Activated T-helper 1 cell treated with anti-CD3 and anti-CD28 coated beads, Interleukin-12 subunit alpha, Interleukin-12 subunit beta, Interleukin-2, Interleukin-4 antibody, amounts not matched to agents 30 ng/mL and 10 ng/mL and 1 ng/mL, durations not matched to agents 14 hours and 24 hours and 36 hours (primary cell): ENCODE results near the gene PIK3AP1. TPM values are rescaled to one million over a fixed set of nuclear protein-coding genes. Genes with fewer than 3 reads are reported as not detected.
"Not testable (repeated sequence)": the region's sequence is repeated elsewhere in the genome, so short reads cannot be mapped to it uniquely, and the experiment has no call there.

Experiments
- DNase-seq: peaks from one replicate; pipeline ENCODE4 v3.0.0; 2021; ENCODE audit warnings: low spot score
- H3K27ac Mint-ChIP-seq: one replicate; pipeline ENCODE4 v1.8.0; 2021; ENCODE audit warnings: mild to moderate bottlenecking, mixed read lengths
- H3K27me3 Mint-ChIP-seq: one replicate; pipeline ENCODE4 v1.8.0; 2022; ENCODE audit warnings: mild to moderate bottlenecking, moderate library complexity, mixed read lengths; ENCODE audit not compliant: insufficient read depth
- H3K36me3 Mint-ChIP-seq: one replicate; pipeline ENCODE4 v1.8.0; 2021; ENCODE audit warnings: low read depth, mixed read lengths
- H3K4me1 Mint-ChIP-seq: one replicate; pipeline ENCODE4 v1.8.0; 2021; ENCODE audit warnings: low read depth, mixed read lengths
- H3K4me3 Mint-ChIP-seq: one replicate; pipeline ENCODE4 v1.8.0; 2021; ENCODE audit warnings: mild to moderate bottlenecking, moderate library complexity, mixed read lengths
- H3K9me3 Mint-ChIP-seq: one replicate; pipeline ENCODE4 v1.8.0; 2021; ENCODE audit warnings: mixed read lengths
- intact Hi-C: fragments of 100-400 bp; cut with micrococcal nuclease; formaldehyde crosslinking; loops from one replicate; pipeline ENCODE4 v1.15.1; 2024
- total RNA-seq: library from RNA; stranded (reverse); gene quantifications from 2 replicates; pipeline ENCODE4 v1.2.3, GENCODE V29; 2022

The PIK3AP1 gene
- 8.2 and 9.9 TPM in 2 replicates for total RNA-seq

- peak within 1 kb of the TSS; percentile 95 for H3K4me3 Mint-ChIP-seq
- no peaks in the 10 kb centered on the region for H3K36me3 Mint-ChIP-seq
- peak within 1 kb of the TSS; percentile 88 for H3K27ac Mint-ChIP-seq
- DNase-seq, result peak; percentile 36
- H3K4me1 Mint-ChIP-seq, result peaks cover 27% of the 10 kb centered on the region
- H3K9me3 Mint-ChIP-seq, result no peaks in the 10 kb centered on the region
- intact Hi-C loops, result loop anchor here (1.0 to 2.0 kb wide), 3 partner anchors 25 to 132 kb away; no protein-coding TSS in a partner anchor
- H3K27me3 Mint-ChIP-seq, result peaks cover 9% of the 10 kb centered on the region
Observed at GRCh38 chr10:96720422-96721206, at the start of gene PIK3AP1. TSS of gene PIK3AP1 (minus strand) at chr10:96720514. CDS start at chr10:96720394, 120 bp downstream.

GRCh38 chr10:96768136-96768535 is 47.8 kb upstream of the PIK3AP1 start:
- H3K36me3 Mint-ChIP-seq, result no peaks in the 10 kb centered on the region
- H3K9me3 Mint-ChIP-seq, result peaks cover 11% of the 10 kb centered on the region
- peaks cover 6% of the 10 kb centered on the region for H3K4me1 Mint-ChIP-seq
- H3K27ac Mint-ChIP-seq, result no peak overlapping the region
- peaks cover 6% of the 10 kb centered on the region for H3K27me3 Mint-ChIP-seq
- intact Hi-C loops, result loop anchor here (10.0 kb wide), 1 partner anchor 447 kb away; no protein-coding TSS in a partner anchor
- H3K4me3 Mint-ChIP-seq, result no peak overlapping the region
- no peak for DNase-seq

- H3K4me1 Mint-ChIP-seq, result peaks cover 6% of the 10 kb centered on the region
- no peak for DNase-seq
- no peak overlapping the region for H3K27ac Mint-ChIP-seq
- no peak overlapping the region for H3K4me3 Mint-ChIP-seq
- H3K27me3 Mint-ChIP-seq, result peaks cover 4% of the 10 kb centered on the region
- no peaks in the 10 kb centered on the region for H3K36me3 Mint-ChIP-seq
- intact Hi-C loops, result loop anchor here (10.0 kb wide), 1 partner anchor 447 kb away; no protein-coding TSS in a partner anchor
- H3K9me3 Mint-ChIP-seq, result peaks cover 10% of the 10 kb centered on the region
Observed at GRCh38 chr10:96767611-96768010, 47.3 kb upstream of the PIK3AP1 start.

GRCh38 chr10:96765406-96766240 is 45.3 kb upstream of the PIK3AP1 start:
- H3K27ac Mint-ChIP-seq, result no peak overlapping the region
- H3K4me1 Mint-ChIP-seq, result peaks cover 6% of the 10 kb centered on the region
- H3K9me3 Mint-ChIP-seq, result no peaks in the 10 kb centered on the region
- H3K27me3 Mint-ChIP-seq, result peaks cover 7% of the 10 kb centered on the region
- DNase-seq, result peak; percentile 42
- no peak overlapping the region for H3K4me3 Mint-ChIP-seq
- intact Hi-C loops, result loop anchor here (1.0 to 10.0 kb wide), 4 partner anchors 65 to 449 kb away; no protein-coding TSS in a partner anchor
- H3K36me3 Mint-ChIP-seq, result no peaks in the 10 kb centered on the region

GRCh38 chr10:96764425-96765060 is 44.2 kb upstream of the PIK3AP1 start:
- intact Hi-C loops, result loop anchor here (1.0 to 10.0 kb wide), 4 partner anchors 66 to 450 kb away; no protein-coding TSS in a partner anchor
- H3K36me3 Mint-ChIP-seq, result no peaks in the 10 kb centered on the region
- H3K9me3 Mint-ChIP-seq, result no peaks in the 10 kb centered on the region
- peaks cover 6% of the 10 kb centered on the region for H3K4me1 Mint-ChIP-seq
- no peak for DNase-seq
- peaks cover 7% of the 10 kb centered on the region for H3K27me3 Mint-ChIP-seq
- H3K4me3 Mint-ChIP-seq, result no peak overlapping the region
- no peak overlapping the region for H3K27ac Mint-ChIP-seq

GRCh38 chr10:96758423-96758822 is 38.1 kb upstream of the PIK3AP1 start:
- Mint-ChIP-seq H3K9me3 (no peaks in the 10 kb centered on the region), H3K27me3 (peaks cover 13% of the 10 kb centered on the region), H3K4me3 (no peak overlapping the region), H3K4me1 (no peaks in the 10 kb centered on the region), H3K27ac (no peak overlapping the region), H3K36me3 (no peaks in the 10 kb centered on the region)
- DNase-seq, result no peak
- intact Hi-C loops, result no loop called here

- H3K4me1 Mint-ChIP-seq, result no peaks in the 10 kb centered on the region
- no peaks in the 10 kb centered on the region for H3K36me3 Mint-ChIP-seq
- DNase-seq, result no peak
- no peak overlapping the region for H3K4me3 Mint-ChIP-seq
- peaks cover 14% of the 10 kb centered on the region for H3K27me3 Mint-ChIP-seq
- intact Hi-C loops, result no loop called here
- H3K27ac Mint-ChIP-seq, result no peak overlapping the region
- H3K9me3 Mint-ChIP-seq, result no peaks in the 10 kb centered on the region
Observed at GRCh38 chr10:96756111-96756903, 36.0 kb upstream of the PIK3AP1 start.

- Mint-ChIP-seq H3K27me3 (peaks cover 13% of the 10 kb centered on the region), H3K27ac (no peak overlapping the region), H3K4me3 (no peak overlapping the region), H3K9me3 (no peaks in the 10 kb centered on the region), H3K36me3 (no peaks in the 10 kb centered on the region), H3K4me1 (no peaks in the 10 kb centered on the region)
- intact Hi-C loops, result no loop called here
- DNase-seq, result no peak
Observed at GRCh38 chr10:96753956-96754355, 33.6 kb upstream of the PIK3AP1 start.

GRCh38 chr10:96752375-96752774 is 32.1 kb upstream of the PIK3AP1 start:
- Mint-ChIP-seq H3K4me1 (peaks cover 11% of the 10 kb centered on the region), H3K4me3 (no peak overlapping the region), H3K9me3 (no peaks in the 10 kb centered on the region), H3K36me3 (no peaks in the 10 kb centered on the region), H3K27me3 (peaks cover 13% of the 10 kb centered on the region), H3K27ac (no peak overlapping the region)
- no peak for DNase-seq
- intact Hi-C loops, result no loop called here

GRCh38 chr10:96750316-96750715 is 30.0 kb upstream of the PIK3AP1 start:
- H3K27ac Mint-ChIP-seq, intact Hi-C loops, H3K36me3 Mint-ChIP-seq, H3K4me3 Mint-ChIP-seq, DNase-seq, H3K9me3 Mint-ChIP-seq: not testable (repeated sequence)
- peaks cover 11% of the 10 kb centered on the region for H3K4me1 Mint-ChIP-seq
- H3K27me3 Mint-ChIP-seq, result peaks cover 21% of the 10 kb centered on the region

- Mint-ChIP-seq H3K4me1 (peaks cover 11% of the 10 kb centered on the region), H3K36me3 (no peaks in the 10 kb centered on the region), H3K4me3 (no peak overlapping the region), H3K27ac (peak overlapping the region; percentile 10), H3K27me3 (peaks cover 10% of the 10 kb centered on the region), H3K9me3 (no peaks in the 10 kb centered on the region)
- DNase-seq, result no peak
- intact Hi-C loops, result no loop called here
Observed at GRCh38 chr10:96747734-96748550, 27.6 kb upstream of the PIK3AP1 start.
